ENCODE measurements around the gene PAWR. TPM values are rescaled to one million over a fixed set of nuclear protein-coding genes. Genes with fewer than 3 reads are reported as not detected.

PAWR gene
- total and polyA plus RNA-seq, 8 donors, result 10.1 to 662 (median 81.9) TPM

- no peak for TF ChIP-seq CTCF (IDR thresholded peaks at IDR 0.05)
- no peak for TF ChIP-seq POLR2A (IDR thresholded peaks at IDR 0.05)
- TF ChIP-seq POLR2AphosphoS5 (IDR thresholded peaks at IDR 0.05), result no peak
- no peak for TF ChIP-seq EP300 (IDR thresholded peaks at IDR 0.05)
- no peaks in the 10 kb centered on the region for H3K27me3 ChIP-seq
- 42 to 78% (median 59%) methylated on average over 2 of the region's 2 CpGs for WGBS, 5 donors
- intact Hi-C loops (cut with DNase I; ENCODE audit: low total_unique reads), result no loop called here
- H3K4me1 ChIP-seq, result peaks cover 13 to 90% (median 29%) of the 10 kb centered on the region in 4 donors
- no peak for DNase-seq
- H3K27ac ChIP-seq, result no peak overlapping the region
- H3K36me3 ChIP-seq, result no peaks in the 10 kb centered on the region
- no peaks in the 10 kb centered on the region for H3K9me3 ChIP-seq
- no peak overlapping the region for H3K4me3 ChIP-seq
Measured at GRCh38 chr12:79681008-79681590, 9.7 kb downstream of the PAWR start.

GRCh38 chr12:79680051-79680450, 10.7 kb downstream of the PAWR start:
- H3K9me3 ChIP-seq, result no peaks in the 10 kb centered on the region
- H3K4me3 ChIP-seq, result no peak overlapping the region
- no peaks in the 10 kb centered on the region for H3K36me3 ChIP-seq
- no peaks in the 10 kb centered on the region for H3K27me3 ChIP-seq
- TF ChIP-seq POLR2AphosphoS5 (IDR thresholded peaks at IDR 0.05) (no peak), CTCF (IDR thresholded peaks at IDR 0.05) (no peak), EP300 (IDR thresholded peaks at IDR 0.05) (no peak), POLR2A (IDR thresholded peaks at IDR 0.05) (no peak)
- intact Hi-C loops (cut with DNase I; ENCODE audit: low total_unique reads), result no loop called here
- peaks cover 12 to 80% (median 22%) of the 10 kb centered on the region in 4 donors for H3K4me1 ChIP-seq
- no peak overlapping the region for H3K27ac ChIP-seq
- no peak for DNase-seq
- whole genome bisulfite sequencing, 5 donors, result 84 to 87% (median 84%) methylated on average over 4 of the region's 4 CpGs

GRCh38 chr12:79678306-79678705, 12.5 kb downstream of the PAWR start:
- intact Hi-C loops (cut with DNase I; ENCODE audit: low total_unique reads), result no loop called here
- H3K36me3 ChIP-seq, result no peaks in the 10 kb centered on the region
- H3K9me3 ChIP-seq, result no peaks in the 10 kb centered on the region
- no peak overlapping the region for H3K27ac ChIP-seq
- DNase-seq, result no peak
- H3K27me3 ChIP-seq, result no peaks in the 10 kb centered on the region
- TF ChIP-seq EP300 (IDR thresholded peaks at IDR 0.05) (no peak), POLR2AphosphoS5 (IDR thresholded peaks at IDR 0.05) (no peak), CTCF (IDR thresholded peaks at IDR 0.05) (no peak), POLR2A (IDR thresholded peaks at IDR 0.05) (no peak)
- peaks cover 5 to 64% (median 15%) of the 10 kb centered on the region in 4 donors for H3K4me1 ChIP-seq
- no peak overlapping the region for H3K4me3 ChIP-seq

- no peak overlapping the region for H3K27ac ChIP-seq
- no peaks in the 10 kb centered on the region for H3K27me3 ChIP-seq
- 64 to 77% (median 67%) methylated on average over 2 of the region's 2 CpGs for WGBS, 5 donors
- TF ChIP-seq EP300 (IDR thresholded peaks at IDR 0.05), result no peak
- no peak for TF ChIP-seq POLR2AphosphoS5 (IDR thresholded peaks at IDR 0.05)
- TF ChIP-seq POLR2A (IDR thresholded peaks at IDR 0.05), result no peak
- no peak for TF ChIP-seq CTCF (IDR thresholded peaks at IDR 0.05)
- H3K4me1 ChIP-seq, result peaks cover 0 to 58% (median 11%) of the 10 kb centered on the region in 4 donors
- no peak for DNase-seq
- H3K4me3 ChIP-seq, result no peak overlapping the region
- intact Hi-C loops (cut with DNase I; ENCODE audit: low total_unique reads), result no loop called here
- no peaks in the 10 kb centered on the region for H3K9me3 ChIP-seq
- no peaks in the 10 kb centered on the region for H3K36me3 ChIP-seq
Measured at GRCh38 chr12:79677672-79678071, 13.1 kb downstream of the PAWR start.
